SU-DHL-6 (cell line): Measurements from ENCODE around the gene CCL15.

ENCODE experiments used
- H2AFZ ChIP-seq: fragments of 200-600 bp; sonication (generic); 2 replicates; pipeline ENCODE4 v1.6.1; 2014; ENCODE audit warnings: low read depth, mild to moderate bottlenecking, moderate library complexity, mixed read lengths, antibody characterized with exemption, low read length; ENCODE audit not compliant: severe bottlenecking
- H3F3A ChIP-seq: fragments of 200-600 bp; shearing (Covaris generic); 2 replicates; pipeline ENCODE4 v1.6.0; 2016; ENCODE audit warnings: antibody characterized with exemption, mild to moderate bottlenecking; ENCODE audit not compliant: insufficient read depth
- H3K27ac ChIP-seq: fragments of 200-600 bp; sonication (generic); 2 replicates; pipeline ENCODE4 v1.5.1; 2016; ENCODE audit warnings: low read depth, mild to moderate bottlenecking, low read length, moderate library complexity, mixed read lengths
- H3K27me3 ChIP-seq: fragments of 200-600 bp; sonication (generic), shearing (Covaris generic); 2 replicates; pipeline ENCODE4 v1.6.0; 2014; ENCODE audit warnings: mild to moderate bottlenecking, low read length
- H3K36me3 ChIP-seq: fragments of 200-600 bp; sonication (generic); 2 replicates; pipeline ENCODE4 v1.6.1; 2014; ENCODE audit warnings: mild to moderate bottlenecking, low read length, mixed read lengths
- H3K4me2 ChIP-seq: fragments of 300-600, 200-600 bp; shearing (Covaris generic), sonication (generic); 2 replicates; pipeline ENCODE4 v1.6.0; 2014; ENCODE audit warnings: low read length, low read depth, mild to moderate bottlenecking; ENCODE audit not compliant: poor library complexity, severe bottlenecking
- H3K4me3 ChIP-seq: fragments of 200-600 bp; sonication (generic); 2 replicates; pipeline ENCODE4 v1.5.1; 2014; ENCODE audit warnings: antibody characterized with exemption, low read length, mild to moderate bottlenecking, mixed read lengths; ENCODE audit not compliant: insufficient read depth, poor library complexity, severe bottlenecking
- H3K79me2 ChIP-seq: fragments of 200-600 bp; sonication (generic); 2 replicates; pipeline ENCODE4 v1.6.1; 2014; ENCODE audit warnings: mild to moderate bottlenecking, low read length, moderate library complexity; ENCODE audit not compliant: insufficient read depth
- H3K9ac ChIP-seq: fragments of 200-600 bp; sonication (generic); 2 replicates; pipeline ENCODE4 v1.7.0; 2014; ENCODE audit warnings: mild to moderate bottlenecking, low read length
- H3K9me2 ChIP-seq: fragments of 200-600 bp; sonication (generic); replicated peaks from 2 replicates; pipeline ENCODE4 v1.6.1; 2014; ENCODE audit warnings: low read length; ENCODE audit not compliant: insufficient read depth
- H3K9me3 ChIP-seq: fragments of 200-600 bp; sonication (generic); 2 replicates; pipeline ENCODE4 v1.6.1; 2014; ENCODE audit warnings: low read length, mixed read lengths; ENCODE audit not compliant: insufficient read depth
- H4K20me1 ChIP-seq: fragments of 200-600 bp; sonication (generic); 2 replicates; pipeline ENCODE4 v1.6.1; 2014; ENCODE audit warnings: low read depth, mild to moderate bottlenecking, antibody characterized with exemption, low read length, moderate library complexity, mixed read lengths
- CTCF ChIP-seq: fragments of 200-600 bp; sonication (generic); IDR thresholded peaks from one replicate; pipeline ENCODE4 v1.5.1; 2017; ENCODE audit warnings: antibody characterized with exemption, mild to moderate bottlenecking, low read length, moderate library complexity; ENCODE audit not compliant: insufficient read depth, poor library complexity, severe bottlenecking
- EZH2phosphoT487 ChIP-seq: fragments of 200-600 bp; sonication (generic), shearing (Covaris generic); conservative IDR thresholded peaks from 2 replicates; pipeline ENCODE4 v1.6.1; 2018; ENCODE audit warnings: mild to moderate bottlenecking, antibody characterized with exemption, low read length, moderate library complexity, mixed read lengths

The CCL15 gene

GRCh38 chr17:36001110-36001771, at the start of gene CCL15:
Gene CCL15 (minus strand): TSS chr17:36001553. CDS start chr17:36001492, 61 bp downstream.
- no peaks in the 10 kb centered on the region for H3K9me2 ChIP-seq
- H2AFZ ChIP-seq = no peak within 1 kb of the TSS
- no peak within 1 kb of the TSS for H3K9ac ChIP-seq
- H3K36me3 ChIP-seq = no peaks in the 10 kb centered on the region
- H3K4me3 ChIP-seq = no peak within 1 kb of the TSS
- H3F3A ChIP-seq = no peaks in the 10 kb centered on the region
- no peaks in the 10 kb centered on the region for H3K9me3 ChIP-seq
- no peak within 1 kb of the TSS for H3K27ac ChIP-seq
- H3K4me2 ChIP-seq = no peak within 1 kb of the TSS
- no peaks in the 10 kb centered on the region for H3K27me3 ChIP-seq
- no peaks in the 10 kb centered on the region for H4K20me1 ChIP-seq
- TF ChIP-seq CTCF = no peak
- no peak for TF ChIP-seq EZH2phosphoT487
- no peaks in the 10 kb centered on the region for H3K79me2 ChIP-seq

- no peak overlapping the region for H2AFZ ChIP-seq
- no peaks in the 10 kb centered on the region for H3K36me3 ChIP-seq
- H3K27ac ChIP-seq = no peak overlapping the region
- no peak overlapping the region for H3K4me3 ChIP-seq
- no peak overlapping the region for H3K9ac ChIP-seq
- H3K4me2 ChIP-seq = no peak overlapping the region
- H3K9me2 ChIP-seq = no peaks in the 10 kb centered on the region
- H3K79me2 ChIP-seq = no peaks in the 10 kb centered on the region
- H3K27me3 ChIP-seq = no peaks in the 10 kb centered on the region
- H3F3A ChIP-seq = no peaks in the 10 kb centered on the region
- TF ChIP-seq EZH2phosphoT487 (no peak), CTCF (no peak)
- no peaks in the 10 kb centered on the region; the same call in 1 of the 2 replicates for H3K9me3 ChIP-seq
- H4K20me1 ChIP-seq = no peaks in the 10 kb centered on the region
Measured at GRCh38 chr17:36049643-36050042, 48.3 kb upstream of the CCL15 start.

- Histone ChIP-seq H3K4me2 (no peak overlapping the region), H3K79me2 (no peaks in the 10 kb centered on the region), H3K9me3 (no peaks in the 10 kb centered on the region; the same call in 1 of the 2 replicates), H3K27me3 (no peaks in the 10 kb centered on the region), H3K36me3 (no peaks in the 10 kb centered on the region), H3K9me2 (no peaks in the 10 kb centered on the region), H3F3A (no peaks in the 10 kb centered on the region), H3K27ac (no peak overlapping the region), H2AFZ (no peak overlapping the region), H3K9ac (no peak overlapping the region), H4K20me1 (no peaks in the 10 kb centered on the region), H3K4me3 (no peak overlapping the region)
- TF ChIP-seq EZH2phosphoT487 = no peak
- no peak for TF ChIP-seq CTCF
Measured at GRCh38 chr17:36048066-36048465, 46.7 kb upstream of the CCL15 start.
